ENCODE measurements around the gene ATG9B. TPM values are rescaled to one million over a fixed set of nuclear protein-coding genes. Genes with fewer than 3 reads are reported as not detected.

Gene ATG9B
- total and polyA plus RNA-seq, 9 of the 15 experiments (the other 6 are each of a cell fraction or from before 2014, with no cell fraction given), result 0.29 to 8.0 (median 2.1) TPM

- no peak for TF ChIP-seq STAT6 (CRISPR knock-in tag; IDR thresholded peaks at IDR 0.05)
- no peak for TF ChIP-seq TAL1 (IDR thresholded peaks at IDR 0.05)
- no peak for TF ChIP-seq NR4A1 (CRISPR knock-in tag; IDR thresholded peaks at IDR 0.05)
- 0 out of 2 replicates have a peak, but pooled peaks have one; percentile 19 for TF ChIP-seq NR4A1 (tag; IDR thresholded peaks at IDR 0.05)
- TF ChIP-seq ZFP1 (CRISPR knock-in tag; IDR thresholded peaks at IDR 0.05), result no peak
- TF ChIP-seq ARID3A (IDR thresholded peaks at IDR 0.05; ENCODE audit: borderline replicate concordance, low read depth, low read length), result no peak
- TF ChIP-seq PHB2 (IDR thresholded peaks at IDR 0.05; ENCODE audit: low read depth), result no peak
- no peak for TF ChIP-seq GTF2F1 (IDR thresholded peaks at IDR 0.05; ENCODE audit: low read depth, low read length)
- TF ChIP-seq NFXL1 (CRISPR knock-in tag; IDR thresholded peaks at IDR 0.05), result no peak
- no peak for TF ChIP-seq FOS (IDR thresholded peaks at IDR 0.05; ENCODE audit: extremely low read depth, insufficient read length)
- no peak for TF ChIP-seq PCBP2 (IDR thresholded peaks at IDR 0.05; ENCODE audit: low read depth, low read length, poor library complexity, severe bottlenecking)
- no peak for TF ChIP-seq NFIX (CRISPR knock-in tag; IDR thresholded peaks at IDR 0.05; ENCODE audit: low read depth)
- no peak for TF ChIP-seq GTF2B (IDR thresholded peaks at IDR 0.05; ENCODE audit: extremely low read depth, insufficient read length)
- TF ChIP-seq GATA2 (CRISPR knock-in tag; IDR thresholded peaks at IDR 0.05), result no peak
- TF ChIP-seq SIRT6 (IDR thresholded peaks at IDR 0.05; ENCODE audit: low read depth, low read length), result no peak
- TF ChIP-seq ILF3 (IDR thresholded peaks at IDR 0.05; ENCODE audit: borderline replicate concordance), result no peak
- no peak for TF ChIP-seq ZNF184 (CRISPR knock-in tag; IDR thresholded peaks at IDR 0.05)
- TF ChIP-seq E2F4 (CRISPR knock-in tag; IDR thresholded peaks at IDR 0.05; ENCODE audit: low read depth), result no peak
- no peak for TF ChIP-seq TBL1XR1 (IDR thresholded peaks at IDR 0.05; ENCODE audit: low read length in 2 of 2)
- no peak for TF ChIP-seq ID3 (CRISPR knock-in tag; IDR thresholded peaks at IDR 0.05)
- no peak; the same call in 1 of the 2 replicates for TF ChIP-seq ID3 (tag; IDR thresholded peaks at IDR 0.05)
Measured at GRCh38 chr7:151039850-151040548, 15.7 kb upstream of the ATG9B start (continued).
